ENCODE results near the gene ENOX1. TPM values are rescaled to one million over a fixed set of nuclear protein-coding genes. Genes with fewer than 3 reads are reported as not detected.

Gene ENOX1
- polyA plus RNA-seq, 4 donors = 8.4 to 29.7 (median 12.3) TPM

GRCh38 chr13:43277142-43277541, 509.6 kb downstream of the ENOX1 start:
- no peak for DNase-seq (ENCODE audit: low read depth in 4 of 4, low spot score in 3 of 4)

GRCh38 chr13:43274881-43275280, 511.9 kb downstream of the ENOX1 start:
- DNase-seq (ENCODE audit: low read depth in 4 of 4, low spot score in 3 of 4) = no peak

GRCh38 chr13:43273362-43273761, 513.4 kb downstream of the ENOX1 start:
- no peak for DNase-seq (ENCODE audit: low read depth in 4 of 4, low spot score in 3 of 4)

- DNase-seq (ENCODE audit: low read depth in 4 of 4, low spot score in 3 of 4) = no peak
Measured at GRCh38 chr13:43272851-43273250, 513.9 kb downstream of the ENOX1 start.

- DNase-seq (ENCODE audit: low read depth in 4 of 4, low spot score in 3 of 4) = no peak
Measured at GRCh38 chr13:43271152-43271551, 515.6 kb downstream of the ENOX1 start.

- DNase-seq (ENCODE audit: low read depth in 4 of 4, low spot score in 3 of 4) = no peak
Measured at GRCh38 chr13:43270130-43270830, 516.5 kb downstream of the ENOX1 start.

GRCh38 chr13:43269037-43269481, 517.7 kb downstream of the ENOX1 start:
- peak; percentile 33 to 60 (median 44) for DNase-seq (ENCODE audit: low read depth in 4 of 4, low spot score in 3 of 4)

GRCh38 chr13:43268632-43269031, 518.1 kb downstream of the ENOX1 start:
- peak in 1 of 4 donors; percentile 8 for DNase-seq (ENCODE audit: low read depth in 4 of 4, low spot score in 3 of 4)

GRCh38 chr13:43267916-43268315, 518.9 kb downstream of the ENOX1 start:
- DNase-seq (ENCODE audit: low read depth in 4 of 4, low spot score in 3 of 4) = no peak

- DNase-seq (ENCODE audit: low read depth in 4 of 4, low spot score in 3 of 4) = no peak
Measured at GRCh38 chr13:43266936-43267615, 519.7 kb downstream of the ENOX1 start.

GRCh38 chr13:43265028-43265427, 521.7 kb downstream of the ENOX1 start:
- no peak for DNase-seq (ENCODE audit: low read depth in 4 of 4, low spot score in 3 of 4)

- no peak for DNase-seq (ENCODE audit: low read depth in 4 of 4, low spot score in 3 of 4)
Measured at GRCh38 chr13:43264458-43264857, 522.3 kb downstream of the ENOX1 start.

- no peak for DNase-seq (ENCODE audit: low read depth in 4 of 4, low spot score in 3 of 4)
Measured at GRCh38 chr13:43263047-43263446, 523.7 kb downstream of the ENOX1 start.

GRCh38 chr13:43260999-43261398, 525.8 kb downstream of the ENOX1 start:
- DNase-seq (ENCODE audit: low read depth in 4 of 4, low spot score in 3 of 4) = no peak

- no peak for DNase-seq (ENCODE audit: low read depth in 4 of 4, low spot score in 3 of 4)
Measured at GRCh38 chr13:43258771-43259170, 528.0 kb downstream of the ENOX1 start.

GRCh38 chr13:43257765-43258164, 529.0 kb downstream of the ENOX1 start:
- no peak for DNase-seq (ENCODE audit: low read depth in 4 of 4, low spot score in 3 of 4)

GRCh38 chr13:43251961-43252360, 534.8 kb downstream of the ENOX1 start:
- no peak for DNase-seq (ENCODE audit: low read depth in 4 of 4, low spot score in 3 of 4)

- no peak for DNase-seq (ENCODE audit: low read depth in 4 of 4, low spot score in 3 of 4)
Measured at GRCh38 chr13:43246382-43246781, 540.4 kb downstream of the ENOX1 start.

GRCh38 chr13:43245374-43245964, 541.3 kb downstream of the ENOX1 start:
- no peak for DNase-seq (ENCODE audit: low read depth in 4 of 4, low spot score in 3 of 4)

GRCh38 chr13:43244481-43244880, 542.3 kb downstream of the ENOX1 start:
- DNase-seq (ENCODE audit: low read depth in 4 of 4, low spot score in 3 of 4) = no peak

GRCh38 chr13:43243711-43244110, 543.1 kb downstream of the ENOX1 start:
- no peak for DNase-seq (ENCODE audit: low read depth in 4 of 4, low spot score in 3 of 4)

GRCh38 chr13:43242040-43242439, 544.7 kb downstream of the ENOX1 start:
- no peak for DNase-seq (ENCODE audit: low read depth in 4 of 4, low spot score in 3 of 4)

Measured in left renal pelvis (tissue), 4 donors.